Stimulated activated CD8-positive, alpha-beta memory T cell treated with anti-CD3 and anti-CD28 coated beads, Interleukin-12 subunit alpha, Interleukin-12 subunit beta, amount 100 ng/mL, for 4 hours (primary cell): Measurements from ENCODE around the gene SF3B3.
"Not testable (repeated sequence)": the region's sequence is repeated elsewhere in the genome, so short reads cannot be mapped to it uniquely, and the experiment has no call there.

Experiments
- DNase-seq: peaks from one replicate; pipeline ENCODE4 v3.0.0-alpha.2; 2020; ENCODE audit warnings: low read depth

The SF3B3 gene

GRCh38 chr16:70568601-70569237, 45.1 kb downstream of the SF3B3 start:
- DNase-seq: no peak

GRCh38 chr16:70569752-70570151, 46.1 kb downstream of the SF3B3 start:
- DNase-seq: no peak

- DNase-seq: no peak
Observed at GRCh38 chr16:70570967-70571570, 47.5 kb downstream of the SF3B3 start.

- no peak for DNase-seq
Observed at GRCh38 chr16:70571623-70572022, 48.0 kb downstream of the SF3B3 start.

- DNase-seq: no peak
Observed at GRCh38 chr16:70572050-70572925, 48.7 kb downstream of the SF3B3 start.

GRCh38 chr16:70572926-70573270, 49.3 kb downstream of the SF3B3 start:
- DNase-seq: no peak

GRCh38 chr16:70573451-70574121, 50.0 kb downstream of the SF3B3 start:
- no peak for DNase-seq

- DNase-seq: no peak
Observed at GRCh38 chr16:70574595-70575271, 51.1 kb downstream of the SF3B3 start.

GRCh38 chr16:70575376-70575775, 51.8 kb downstream of the SF3B3 start:
- DNase-seq: no peak

- no peak for DNase-seq
Observed at GRCh38 chr16:70576431-70577255, 53.0 kb downstream of the SF3B3 start.

- DNase-seq: no peak
Observed at GRCh38 chr16:70577256-70577698, 53.7 kb downstream of the SF3B3 start.

GRCh38 chr16:70578035-70578434, 54.4 kb downstream of the SF3B3 start:
- DNase-seq: no peak

- DNase-seq: no peak
Observed at GRCh38 chr16:70579248-70579647, 55.6 kb downstream of the SF3B3 start.

GRCh38 chr16:70579648-70580630, 56.3 kb downstream of the SF3B3 start:
- no peak for DNase-seq

- DNase-seq: no peak
Observed at GRCh38 chr16:70582280-70582978, 58.8 kb downstream of the SF3B3 start.

- no peak for DNase-seq
Observed at GRCh38 chr16:70586731-70587130, 63.1 kb downstream of the SF3B3 start.

- no peak for DNase-seq
Observed at GRCh38 chr16:70588565-70588964, 64.9 kb downstream of the SF3B3 start.

- DNase-seq: not testable (repeated sequence)
Observed at GRCh38 chr16:70589416-70589815, 65.8 kb downstream of the SF3B3 start.

- DNase-seq: no peak
Observed at GRCh38 chr16:70589998-70590471, 66.4 kb downstream of the SF3B3 start.
